Measurements from ENCODE around the gene CCDC88A.

DNA sequence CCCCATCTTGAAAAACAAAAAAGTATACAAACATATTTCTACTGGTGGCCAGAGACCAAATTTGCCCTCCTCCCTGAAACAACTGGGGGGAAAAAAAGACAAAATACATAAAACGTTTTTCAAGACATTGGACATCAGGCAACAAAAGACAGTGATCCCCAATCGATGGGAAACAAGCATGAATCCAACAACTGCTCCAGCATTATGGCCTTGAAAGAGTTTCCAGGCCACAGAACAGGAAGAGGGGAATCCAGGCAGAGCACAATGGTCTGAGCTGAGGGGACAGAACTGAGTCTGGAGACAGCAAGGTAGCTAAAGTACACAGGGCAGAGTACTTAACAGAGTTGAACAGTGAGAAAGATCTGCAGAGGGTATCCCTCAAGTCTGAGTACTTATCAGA, 4.4 kb downstream of the CCDC88A start:
- no peak for TF ChIP-seq CTCF (conservative IDR thresholded peaks at IDR 0.05)
- TF ChIP-seq ZFX (IDR thresholded peaks at IDR 0.05): no peak
